GM21423 (cell line): ENCODE measurements around the gene EID2B.

Experiments used
- ATAC-seq: cut with Tn5 transposase; IDR thresholded peaks from one replicate; pipeline ENCODE4 v1.9.1; 2021; ENCODE audit warnings: mild to moderate bottlenecking, moderate library complexity; ENCODE audit not compliant: unreplicated experiment

The EID2B gene

DNA sequence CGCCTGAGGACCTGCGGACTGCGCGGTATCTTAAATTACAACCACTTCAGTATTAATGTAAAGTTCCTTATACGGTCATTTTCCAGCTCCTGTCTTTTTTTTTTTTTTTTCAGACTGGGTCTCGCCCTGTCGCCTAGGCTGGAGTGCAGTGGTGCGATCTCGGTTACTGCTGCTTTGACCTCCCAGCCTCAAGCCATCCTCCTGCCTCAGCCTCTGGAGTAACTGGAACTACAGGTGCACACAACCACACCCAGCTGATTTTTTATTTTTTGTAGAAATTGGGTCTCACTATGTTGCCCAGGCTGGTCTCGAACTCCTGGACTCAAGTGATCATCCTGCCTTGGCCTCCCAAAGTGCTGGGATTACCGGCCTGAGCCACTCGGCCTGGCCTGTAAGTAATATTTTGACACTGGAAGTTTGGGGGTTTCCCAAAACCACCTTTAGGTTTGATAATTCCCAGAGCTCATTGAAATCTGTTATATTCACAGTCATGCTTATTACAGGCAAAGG is 406 bp upstream of the EID2B start:
- ATAC-seq, result no peak

DNA sequence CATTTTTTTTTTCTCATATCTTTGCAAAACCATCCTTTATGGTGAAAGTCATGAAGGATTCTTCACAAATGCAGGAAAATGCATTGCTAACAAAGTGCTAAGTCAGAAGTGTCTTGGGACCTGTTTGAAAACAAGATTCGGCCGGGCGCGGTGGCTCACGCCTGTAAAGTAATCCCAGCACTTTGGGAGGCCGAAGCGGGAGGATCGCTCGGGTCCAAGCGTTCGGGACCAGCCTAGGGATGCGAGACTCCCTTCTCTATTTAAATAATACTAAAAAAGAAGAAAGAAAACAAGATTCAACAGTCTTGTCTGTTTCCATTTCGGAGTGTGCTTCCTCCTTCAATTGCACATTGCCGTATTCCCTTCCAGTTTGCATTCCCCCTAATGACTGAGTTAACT is 819 bp downstream of the EID2B start:
- no peak for ATAC-seq

DNA sequence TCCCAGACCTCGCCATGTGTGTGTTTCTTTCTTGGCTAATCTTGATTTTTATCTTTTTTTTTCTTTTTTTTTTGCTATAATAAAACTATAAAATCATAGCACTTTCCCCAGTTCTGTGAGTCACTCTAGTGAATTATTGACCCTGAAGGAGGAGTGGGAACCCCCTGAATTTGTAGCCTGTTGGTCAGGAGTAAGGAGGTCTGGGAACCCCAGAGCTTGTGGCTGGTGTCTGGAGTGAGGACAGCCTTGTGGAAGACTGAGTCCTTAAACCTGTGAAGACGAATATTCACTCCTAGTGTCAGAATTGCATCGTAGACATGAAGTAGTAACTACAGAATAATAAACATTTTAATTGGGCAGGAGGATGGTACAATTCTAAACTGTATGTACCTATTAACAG is 7.4 kb downstream of the EID2B start:
- ATAC-seq, result no peak

DNA sequence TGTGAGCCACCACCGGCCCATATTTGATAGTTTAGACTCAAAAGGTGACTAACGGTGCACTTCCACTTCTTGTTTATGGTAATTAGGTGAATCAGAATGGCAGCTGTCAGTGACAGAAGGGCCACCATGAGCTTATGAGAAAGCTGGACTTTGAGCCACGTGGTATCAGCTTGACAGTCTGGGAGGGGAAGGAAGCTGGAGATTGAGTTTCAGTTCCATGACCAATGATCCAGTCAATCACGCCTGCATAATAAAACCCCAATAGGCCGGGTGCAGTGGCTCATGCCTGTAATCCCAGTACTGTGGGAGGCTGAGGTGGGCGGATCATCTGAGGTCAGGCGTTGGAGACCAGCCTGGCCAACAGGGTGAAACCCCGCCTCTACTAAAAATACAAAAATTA is 8.2 kb downstream of the EID2B start:
- ATAC-seq, result no peak

- no peak for ATAC-seq
These were observed 11.8 kb downstream of the EID2B start for GRCh38 chr19:39520541-39521484.

DNA sequence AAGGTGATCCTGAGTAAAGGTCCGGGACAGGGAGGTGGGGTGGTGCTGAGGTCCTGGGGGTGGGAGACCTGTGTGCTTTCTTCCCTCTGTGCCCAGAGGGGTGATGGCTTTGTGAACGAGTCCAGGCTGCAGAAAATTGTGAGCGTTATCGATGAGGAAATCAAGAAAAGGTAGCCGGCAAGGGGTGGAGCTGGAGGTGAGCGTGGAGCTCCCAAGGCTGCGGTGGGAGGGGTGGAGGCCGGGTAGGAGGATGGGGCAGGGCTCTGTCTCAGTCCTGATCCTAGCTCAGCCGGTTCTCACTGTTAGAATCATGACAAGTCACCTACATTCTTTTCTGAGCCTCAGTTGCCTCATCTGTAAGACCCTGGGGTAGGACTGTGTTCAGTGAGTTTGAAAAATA is 13.7 kb downstream of the EID2B start:
- ATAC-seq, result no peak

DNA sequence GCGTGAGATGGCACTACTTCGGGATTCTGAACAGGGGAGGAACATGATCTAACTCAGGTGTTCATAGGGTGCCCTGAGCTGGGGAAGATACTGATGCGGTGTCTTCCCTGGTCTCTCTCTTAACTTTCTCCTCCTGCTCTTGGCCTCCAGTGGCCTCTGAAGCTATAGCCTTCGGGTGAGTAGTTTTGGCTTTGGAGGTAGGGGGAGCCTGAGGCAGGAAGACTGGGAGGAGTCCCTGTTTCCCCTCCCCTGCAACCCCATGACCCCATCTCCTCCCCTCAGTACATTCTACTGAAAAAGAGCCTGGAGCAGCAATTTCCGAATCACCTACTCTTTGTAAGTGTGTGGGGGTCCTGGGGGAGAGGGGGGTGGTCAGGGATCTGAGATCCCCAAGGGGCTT is 14.2 kb downstream of the EID2B start:
- no peak for ATAC-seq

GRCh38 chr19:39517432-39517831 is 15.2 kb downstream of the EID2B start:
- no peak for ATAC-seq

DNA sequence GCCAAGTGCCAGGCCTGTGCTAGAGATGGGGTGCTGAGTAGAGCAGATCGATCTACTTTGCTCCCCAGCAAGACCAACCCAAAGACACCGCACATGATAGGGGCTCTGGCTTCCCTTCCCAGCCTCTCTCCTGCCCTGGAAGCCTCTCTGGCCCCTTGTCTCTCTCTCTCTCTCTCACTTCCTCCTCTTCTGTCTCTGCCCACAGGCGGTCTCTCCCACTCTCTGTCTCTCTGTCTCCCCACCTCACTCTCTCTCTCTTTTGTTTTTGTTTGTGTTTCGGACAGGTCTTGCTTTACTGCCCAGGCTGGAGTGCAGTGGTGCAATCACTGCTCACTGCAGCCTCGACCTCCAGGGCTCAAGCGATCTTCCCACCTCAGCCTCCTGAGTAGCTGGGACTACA is 16.4 kb downstream of the EID2B start:
- ATAC-seq, result no peak

DNA sequence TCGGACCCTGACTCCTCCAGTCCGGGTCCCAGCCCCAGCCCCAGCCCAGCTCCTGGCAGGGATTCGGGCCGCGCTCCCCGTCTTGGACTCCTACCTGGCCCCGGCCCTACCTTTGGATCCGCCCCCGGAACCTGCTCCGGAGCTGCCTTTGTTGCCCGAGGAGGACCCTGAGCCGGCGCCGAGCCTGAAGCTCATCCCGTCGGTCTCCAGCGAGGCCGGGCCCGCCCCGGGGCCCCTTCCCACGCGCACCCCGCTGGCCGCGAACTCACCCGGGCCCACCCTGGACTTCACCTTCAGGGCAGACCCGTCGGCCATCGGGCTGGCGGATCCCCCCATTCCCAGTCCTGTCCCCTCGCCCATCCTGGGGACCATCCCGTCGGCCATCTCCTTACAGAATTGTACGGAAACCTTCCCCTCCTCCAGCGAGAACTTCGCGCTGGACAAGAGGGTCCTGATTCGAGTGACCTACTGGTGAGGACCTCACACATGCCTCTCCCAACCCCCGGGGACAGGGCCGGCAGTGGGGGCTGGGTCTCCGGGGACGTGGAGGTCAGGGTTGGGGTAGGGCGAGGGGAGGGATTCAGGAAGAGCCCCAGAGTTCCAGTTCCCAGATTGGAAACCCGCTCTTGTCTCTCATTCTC is 17.0 kb downstream of the EID2B start:
- ATAC-seq, result no peak

DNA sequence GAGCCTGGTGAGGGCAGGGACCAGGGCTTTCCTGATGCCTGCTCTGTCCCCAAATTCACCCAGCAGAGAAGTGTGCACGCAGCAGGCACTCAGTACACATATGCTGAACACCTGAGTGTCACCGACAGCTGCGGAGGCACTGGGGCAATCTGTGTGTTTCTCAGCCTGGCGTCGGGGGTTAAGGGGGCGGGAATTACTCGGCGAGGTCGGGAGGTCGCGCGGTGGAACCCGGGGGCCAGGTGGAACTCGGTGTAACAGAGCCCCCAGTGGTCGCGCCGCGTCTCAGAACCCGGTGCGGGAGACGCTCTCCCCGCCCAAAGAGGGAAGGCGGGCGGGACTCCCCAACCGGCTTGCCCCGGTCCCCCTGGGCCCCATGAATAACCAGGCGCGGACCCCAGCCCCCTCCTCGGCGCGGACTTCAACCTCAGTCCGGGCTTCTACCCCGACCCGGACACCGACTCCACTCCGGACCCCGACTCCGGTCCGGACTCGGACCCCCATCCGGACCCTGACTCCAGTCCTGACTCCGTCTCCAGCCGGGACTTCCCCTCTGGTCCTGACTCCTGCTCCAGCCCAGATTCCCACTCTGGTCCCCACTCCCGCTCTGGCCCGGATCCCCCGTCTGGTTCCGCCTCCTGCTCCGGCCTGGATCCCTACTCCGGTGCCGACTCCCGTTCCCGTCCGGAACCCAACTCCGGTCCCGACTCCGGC is 17.7 kb downstream of the EID2B start, which contains the start of gene SELENOV:
Gene SELENOV (plus strand): TSS at position 300 of the 711 bp plus-strand sequence. CDS start 74 bp downstream, at position 374.
- no peak for ATAC-seq

- ATAC-seq, result no peak
These were observed 19.7 kb downstream of the EID2B start for GRCh38 chr19:39512988-39513387.

DNA sequence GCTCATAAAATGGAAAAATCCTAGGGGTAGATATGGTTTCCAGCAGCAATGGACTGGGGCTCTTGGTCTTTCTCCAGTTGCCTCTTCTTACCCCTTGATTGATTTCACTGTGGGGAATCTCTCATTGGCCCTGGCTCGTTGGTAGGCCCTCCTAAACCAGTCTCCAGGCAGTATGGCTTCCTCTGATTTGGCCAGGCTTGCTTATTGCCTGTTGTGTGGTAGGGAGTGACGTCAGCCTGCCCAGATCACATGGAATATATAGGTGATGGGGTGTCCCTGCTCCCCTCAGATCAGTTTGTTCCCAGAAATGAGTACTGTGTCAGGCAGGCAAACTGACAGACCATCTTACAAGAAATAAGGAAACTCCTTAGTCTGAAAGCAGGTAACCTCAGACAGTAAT is 23.4 kb downstream of the EID2B start:
- ATAC-seq, result no peak

DNA sequence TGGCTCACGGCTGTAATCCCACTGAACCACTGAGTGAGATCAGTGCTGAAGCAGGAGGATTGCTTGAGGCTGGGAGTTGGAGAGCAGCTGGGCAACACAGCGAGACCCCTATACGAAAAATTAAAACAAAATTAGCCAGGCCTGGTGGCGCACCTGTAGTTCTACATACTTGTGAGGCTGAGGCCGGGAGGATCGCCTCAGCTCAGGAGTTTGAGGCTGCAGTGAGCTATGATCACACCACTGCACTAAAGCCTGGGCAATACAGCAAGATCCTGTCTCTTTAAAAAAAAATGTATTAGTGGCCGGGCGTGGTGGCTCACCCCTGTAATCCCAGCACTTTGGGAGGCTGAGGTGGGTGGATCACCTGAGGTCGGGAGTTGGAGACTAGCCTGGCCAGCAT is 24.0 kb downstream of the EID2B start:
- no peak for ATAC-seq

GRCh38 chr19:39507715-39508364 is 24.8 kb downstream of the EID2B start:
- no peak for ATAC-seq

DNA sequence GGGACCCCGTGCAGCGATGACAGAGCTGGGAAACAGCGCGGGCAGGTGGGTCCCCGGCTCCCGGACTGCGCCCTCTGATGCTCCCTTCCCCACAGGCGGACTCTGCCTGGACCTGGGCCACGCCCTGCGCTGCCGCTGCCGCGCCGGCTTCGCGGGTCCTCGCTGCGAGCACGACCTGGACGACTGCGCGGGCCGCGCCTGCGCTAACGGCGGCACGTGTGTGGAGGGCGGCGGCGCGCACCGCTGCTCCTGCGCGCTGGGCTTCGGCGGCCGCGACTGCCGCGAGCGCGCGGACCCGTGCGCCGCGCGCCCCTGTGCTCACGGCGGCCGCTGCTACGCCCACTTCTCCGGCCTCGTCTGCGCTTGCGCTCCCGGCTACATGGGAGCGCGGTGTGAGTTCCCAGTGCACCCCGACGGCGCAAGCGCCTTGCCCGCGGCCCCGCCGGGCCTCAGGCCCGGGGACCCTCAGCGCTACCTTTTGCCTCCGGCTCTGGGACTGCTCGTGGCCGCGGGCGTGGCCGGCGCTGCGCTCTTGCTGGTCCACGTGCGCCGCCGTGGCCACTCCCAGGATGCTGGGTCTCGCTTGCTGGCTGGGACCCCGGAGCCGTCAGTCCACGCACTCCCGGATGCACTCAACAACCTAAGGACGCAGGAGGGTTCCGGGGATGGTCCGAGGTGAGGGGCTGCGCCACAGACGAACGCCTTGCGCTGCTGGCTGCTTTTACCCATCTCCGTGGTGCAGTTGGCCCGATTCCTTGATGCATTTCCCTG is 25.5 kb downstream of the EID2B start:
- ATAC-seq, result no peak

DNA sequence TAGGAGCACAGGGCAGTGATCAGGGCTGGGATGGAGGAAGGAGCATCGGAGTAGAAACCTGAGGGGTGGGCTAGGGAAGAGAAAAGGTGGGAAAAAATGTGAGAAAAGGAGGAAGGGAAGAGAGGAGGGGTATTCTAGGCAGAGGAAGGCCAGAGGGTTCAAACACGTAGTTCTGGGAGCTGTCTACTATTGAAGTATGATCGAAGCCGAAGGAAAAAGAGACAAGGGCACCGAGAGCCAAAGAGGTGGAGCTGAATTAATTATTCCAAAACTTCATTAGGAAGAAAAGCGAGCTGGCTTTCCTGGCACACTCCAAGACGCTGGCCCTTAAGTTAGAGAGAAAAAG is 26.1 kb downstream of the EID2B start:
- no peak for ATAC-seq

DNA sequence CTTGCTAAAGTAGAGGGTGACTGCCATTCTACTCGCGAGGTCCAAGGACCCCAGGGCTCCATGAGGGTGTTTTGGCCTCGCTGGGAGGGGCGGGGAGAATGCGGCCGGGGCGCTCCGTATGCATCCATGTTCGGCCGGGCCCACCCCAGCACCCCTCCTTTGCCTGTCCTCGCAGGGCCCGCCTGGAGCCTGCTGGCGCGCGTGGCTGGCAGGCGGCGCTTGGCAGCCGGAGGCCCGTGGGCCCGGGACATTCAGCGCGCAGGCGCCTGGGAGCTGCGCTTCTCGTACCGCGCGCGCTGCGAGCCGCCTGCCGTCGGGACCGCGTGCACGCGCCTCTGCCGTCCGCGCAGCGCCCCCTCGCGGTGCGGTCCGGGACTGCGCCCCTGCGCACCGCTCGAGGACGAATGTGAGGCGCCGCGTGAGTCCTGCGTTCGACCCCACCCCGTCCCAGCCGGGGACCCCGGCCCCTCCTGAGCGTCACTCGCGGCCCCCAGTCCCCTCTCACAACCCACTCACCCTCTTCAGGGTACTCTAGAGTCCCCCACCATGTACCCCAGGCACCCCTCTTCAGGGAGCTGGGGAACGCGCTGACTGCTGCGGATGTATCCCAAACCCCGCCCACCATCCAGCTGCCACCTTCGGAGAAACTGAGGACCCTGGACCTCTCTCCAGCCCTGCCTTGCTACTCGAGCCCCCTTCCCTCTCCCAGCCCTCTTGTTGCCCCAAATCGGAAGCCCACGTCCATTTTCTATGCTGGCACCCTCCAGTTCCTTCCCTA is 29.8 kb downstream of the EID2B start:
- no peak for ATAC-seq

DNA sequence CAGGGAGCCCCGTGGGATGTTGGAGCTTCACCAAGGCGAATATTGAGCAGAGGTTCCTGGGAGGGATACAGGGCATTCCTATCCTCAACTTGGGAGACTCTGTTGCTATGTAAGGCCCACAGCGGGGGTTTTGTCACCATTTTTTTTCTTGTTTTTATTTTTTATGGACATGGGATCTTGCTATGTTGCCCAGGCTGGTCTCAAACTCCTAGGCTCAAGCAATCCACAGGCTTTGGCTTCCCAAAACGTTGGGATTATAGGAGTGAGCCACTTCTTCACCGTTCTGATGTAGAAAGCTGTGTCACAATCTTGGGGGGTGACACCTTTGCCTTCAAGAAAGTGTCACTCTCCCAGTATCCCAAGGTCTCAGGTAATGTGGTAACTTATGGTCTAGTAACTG is 31.3 kb downstream of the EID2B start:
- ATAC-seq, result no peak
